H9 (cell line): ENCODE results near the gene TBCK. TPM values are rescaled to one million over a fixed set of nuclear protein-coding genes. Genes with fewer than 3 reads are reported as not detected.

ENCODE experiments used
- DNase-seq: peaks from one replicate; pipeline ENCODE4 v3.0.0-alpha.2; 2017
- H2AFZ ChIP-seq: one replicate; pipeline ENCODE4 v1.6.1; 2013; ENCODE audit warnings: mild to moderate bottlenecking, low read length, control low read depth, moderate library complexity
- H2AK5ac ChIP-seq: 2 replicates; pipeline ENCODE4 v1.6.1; 2013; ENCODE audit warnings: low read length, control low read depth, mixed read lengths; ENCODE audit not compliant: insufficient read length
- H2BK120ac ChIP-seq: one replicate; pipeline ENCODE4 v1.6.1; 2013; ENCODE audit warnings: low read depth, mild to moderate bottlenecking, low read length, control low read depth, inconsistent platforms; ENCODE audit not compliant: poor library complexity, severe bottlenecking
- H2BK12ac ChIP-seq: 2 replicates; pipeline ENCODE4 v1.6.1; 2013; ENCODE audit warnings: low read length, control low read depth, mixed read lengths, low read depth; ENCODE audit not compliant: insufficient read length
- H2BK15ac ChIP-seq: 2 replicates; pipeline ENCODE4 v1.6.1; 2013; ENCODE audit warnings: low read depth, low read length, control low read depth
- H2BK20ac ChIP-seq: one replicate; pipeline ENCODE4 v1.6.1; 2013; ENCODE audit warnings: low read depth, mild to moderate bottlenecking, low read length, control low read depth, inconsistent platforms; ENCODE audit not compliant: poor library complexity, severe bottlenecking
- H2BK5ac ChIP-seq: 2 replicates; pipeline ENCODE4 v1.6.1; 2013; ENCODE audit warnings: low read length, control low read depth, mixed read lengths; ENCODE audit not compliant: insufficient read length
- H3K14ac ChIP-seq: 2 replicates; pipeline ENCODE4 v1.6.1; 2013; ENCODE audit warnings: low read length, control low read depth; ENCODE audit not compliant: insufficient read depth
- H3K18ac ChIP-seq: 2 replicates; pipeline ENCODE4 v1.6.1; 2013; ENCODE audit warnings: low read depth, mild to moderate bottlenecking, mixed read lengths, low read length, control low read depth; ENCODE audit not compliant: insufficient read length
- H3K23ac ChIP-seq: 2 replicates; pipeline ENCODE4 v1.6.1; 2013; ENCODE audit warnings: low read length, control low read depth, mixed read lengths, low read depth; ENCODE audit not compliant: insufficient read length
- H3K23me2 ChIP-seq: 2 replicates; pipeline ENCODE4 v1.6.1; 2013; ENCODE audit warnings: low read depth, mild to moderate bottlenecking, mixed read lengths, low read length, control low read depth; ENCODE audit not compliant: insufficient read length, poor library complexity, severe bottlenecking
- H3K27ac ChIP-seq: 2 replicates; pipeline ENCODE4 v1.5.1; 2013; ENCODE audit warnings: low read length, control low read depth, mixed read lengths, low read depth; ENCODE audit not compliant: insufficient read length
- H3K27me3 ChIP-seq: 2 replicates; pipeline ENCODE4 v1.6.1; 2013; ENCODE audit warnings: low read length, control low read depth, inconsistent platforms; ENCODE audit not compliant: insufficient read depth
- H3K4ac ChIP-seq: 2 replicates; pipeline ENCODE4 v1.6.1; 2013; ENCODE audit warnings: low read depth, mild to moderate bottlenecking, control low read depth, inconsistent platforms, low read length, moderate library complexity
- H3K4me1 ChIP-seq: 2 replicates; pipeline ENCODE4 v1.6.1; 2013; ENCODE audit warnings: low read length, control low read depth, inconsistent platforms; ENCODE audit not compliant: insufficient read depth
- H3K4me2 ChIP-seq: 2 replicates; pipeline ENCODE4 v1.6.1; 2013; ENCODE audit warnings: low read length, control low read depth, mixed read lengths; ENCODE audit not compliant: insufficient read length, insufficient read depth
- H3K56ac ChIP-seq: 2 replicates; pipeline ENCODE4 v1.6.1; 2013; ENCODE audit warnings: low read depth, mild to moderate bottlenecking, mixed read lengths, low read length, control low read depth; ENCODE audit not compliant: insufficient read length
- H3K79me1 ChIP-seq: 2 replicates; pipeline ENCODE4 v1.6.1; 2013; ENCODE audit warnings: low read depth, mild to moderate bottlenecking, moderate library complexity, low read length, control low read depth, inconsistent platforms; ENCODE audit not compliant: insufficient read depth, poor library complexity, severe bottlenecking
- H3K79me2 ChIP-seq: 2 replicates; pipeline ENCODE4 v1.6.1; 2013; ENCODE audit warnings: low read length, control low read depth, inconsistent platforms; ENCODE audit not compliant: insufficient read depth
- H3K9ac ChIP-seq: 2 replicates; pipeline ENCODE4 v1.6.1; 2013; ENCODE audit warnings: low read length, control low read depth, mixed read lengths; ENCODE audit not compliant: insufficient read length; ENCODE audit errors: extremely low read depth
- H3K9me3 ChIP-seq: one replicate; pipeline ENCODE4 v1.6.1; 2013; ENCODE audit warnings: low read depth, low read length, inconsistent platforms; ENCODE audit not compliant: control insufficient read depth
- H3T11ph ChIP-seq: one replicate; pipeline ENCODE4 v1.6.1; 2013; ENCODE audit warnings: mild to moderate bottlenecking, low read length, control low read depth, inconsistent platforms
- H4K20me1 ChIP-seq: one replicate; pipeline ENCODE4 v1.6.1; 2013; ENCODE audit not compliant: control insufficient read depth, insufficient read length, insufficient read depth
- H4K5ac ChIP-seq: 2 replicates; pipeline ENCODE4 v1.6.1; 2013; ENCODE audit warnings: low read depth, mild to moderate bottlenecking, mixed read lengths, low read length, control low read depth; ENCODE audit not compliant: insufficient read length
- H4K8ac ChIP-seq: replicated peaks from 2 replicates; pipeline ENCODE4 v1.6.1; 2013; ENCODE audit warnings: low read length, control low read depth, mixed read lengths, low read depth; ENCODE audit not compliant: insufficient read length
- H4K91ac ChIP-seq: 2 replicates; pipeline ENCODE4 v1.6.1; 2013; ENCODE audit warnings: low read depth, mild to moderate bottlenecking, moderate library complexity, mixed read lengths, low read length, control low read depth; ENCODE audit not compliant: insufficient read length
- H3K27ac Mint-ChIP-seq, 3 experiments: 2 replicates in 2 of 3; 3 replicates in 1 of 3; pipeline ENCODE4 v1.8.0; 2020 to 2021; ENCODE audit warnings: mixed read lengths in 3 of 3, mild to moderate bottlenecking in 1 of 3, moderate library complexity in 1 of 3
- H3K27me3 Mint-ChIP-seq: 2 replicates; pipeline ENCODE4 v1.8.0; 2021; ENCODE audit warnings: low read depth, mild to moderate bottlenecking, moderate library complexity, mixed read lengths
- H3K36me3 Mint-ChIP-seq, 3 experiments: 2 replicates in 2 of 3; 3 replicates in 1 of 3; pipeline ENCODE4 v1.8.0; 2020 to 2021; ENCODE audit warnings: low read depth in 3 of 3, mixed read lengths in 3 of 3; ENCODE audit not compliant: insufficient read depth in 1 of 3
- H3K4me1 Mint-ChIP-seq, 2 experiments: 2 replicates each; pipeline ENCODE4 v1.8.0; 2020; ENCODE audit warnings: mixed read lengths in 2 of 2
- H3K4me3 Mint-ChIP-seq, 2 experiments: 2 replicates in 1 of 2; 3 replicates in 1 of 2; pipeline ENCODE4 v1.8.0; 2020 to 2021; ENCODE audit warnings: mild to moderate bottlenecking in 2 of 2, mixed read lengths in 2 of 2, moderate library complexity in 1 of 2
- H3K9me3 Mint-ChIP-seq, 2 experiments: 2 replicates in 1 of 2; 3 replicates in 1 of 2; pipeline ENCODE4 v1.8.0; 2020; ENCODE audit warnings: mild to moderate bottlenecking in 2 of 2, mixed read lengths in 2 of 2, moderate library complexity in 1 of 2
- CTCF ChIP-seq: fragments of 200-600 bp; sonication (generic); conservative IDR thresholded peaks from 3 replicates; pipeline ENCODE4 v1.8.0; 2021; ENCODE audit warnings: antibody characterized with exemption, mild to moderate bottlenecking
- WGBS: extraction: QIAGEN DNeasy Blood & Tissue Kit; methylation state at CpG from one replicate; pipeline ENCODE4 v1.1.7; 2013; ENCODE audit warnings: missing lambda C conversion rate, low lambda C conversion rate, mixed read lengths; ENCODE audit not compliant: insufficient read length; ENCODE audit errors: extremely low coverage; 5-methylcytosine and 5-hydroxymethylcytosine counted together
- long read RNA-seq: library from polyadenylated mRNA; unstranded; transcript quantifications from one replicate; pipeline ENCODE4 v2.0.0, GENCODE V29; 2020
- total RNA-seq: library from RNA; stranded (reverse); gene quantifications from 2 replicates; pipeline ENCODE4 v1.2.1, GENCODE V29; 2021

TBCK gene
- total RNA-seq = 22.1 and 23.4 TPM in 2 replicates
- long read RNA-seq, transcript TBCK-204 (26 exons, 3,047 nt) = major isoform, 16 of 33 reads
- long read RNA-seq, partial matches to known transcripts = 9 of 33 reads
- long read RNA-seq, other reads (novel, unspliced or antisense) = 8 of 33 reads

- Histone ChIP-seq H4K5ac (peak within 1 kb of the TSS; percentile 97), H3K23ac (no peak within 1 kb of the TSS), H3T11ph (no peak within 1 kb of the TSS), H2BK12ac (peak within 1 kb of the TSS; percentile 15), H3K79me2 (peaks cover 13% of the 10 kb centered on the region; the same call in 1 of the 2 replicates), H3K27ac (peak within 1 kb of the TSS; percentile 63), H4K8ac (peak within 1 kb of the TSS; percentile 52), H3K18ac (peak within 1 kb of the TSS; percentile 96), H2BK120ac (peak within 1 kb of the TSS; percentile 97), H4K91ac (no peak within 1 kb of the TSS), H2BK20ac (no peak within 1 kb of the TSS), H3K9me3 (no peaks in the 10 kb centered on the region), H4K20me1 (no peaks in the 10 kb centered on the region), H3K4ac (no peak within 1 kb of the TSS; the same call in 1 of the 2 replicates), H3K9ac (peak within 1 kb of the TSS; percentile 98), H3K4me2 (peak within 1 kb of the TSS; percentile 93), H3K23me2 (peaks cover 5% of the 10 kb centered on the region), H3K56ac (peak within 1 kb of the TSS; percentile 5), H3K14ac (peak within 1 kb of the TSS; percentile 98), H2BK15ac (no peak within 1 kb of the TSS), H3K4me1 (no peaks in the 10 kb centered on the region), H2AFZ (peak within 1 kb of the TSS; percentile 92), H2AK5ac (no peak within 1 kb of the TSS), H3K79me1 (peaks cover 3% of the 10 kb centered on the region), H3K27me3 (no peaks in the 10 kb centered on the region), H2BK5ac (peak within 1 kb of the TSS; percentile 73)
- Mint-ChIP-seq H3K36me3 (peaks cover 13 to 14% (median 14%) of the 10 kb centered on the region in 3 experiments; a peak in 6 of 7 replicates), H3K9me3 (peaks cover 12% of the 10 kb centered on the region in 2 experiments; a peak in 4 of 5 replicates), H3K4me3 (no peak within 1 kb of the TSS), H3K27ac (0 out of 7 replicates have a peak within 1 kb of the TSS, but pooled peaks of 1 of the 3 experiments have one; percentile 21), H3K27me3 (no peaks in the 10 kb centered on the region), H3K4me1 (peaks cover 4 to 8% of the 10 kb centered on the region in 2 experiments)
- WGBS = no CpG with 5 or more reads among the region's 44 CpGs
- peak; percentile 87 for DNase-seq
- no peak for TF ChIP-seq CTCF
Observed at GRCh38 chr4:106315968-106316772, at the start of gene TBCK, which contains the start of gene AIMP1. Gene TBCK (minus strand): TSS chr4:106316209. CDS start chr4:106308960, 7,249 bp downstream. Gene AIMP1 (plus strand): TSS chr4:106316550. CDS start chr4:106325010, 8,460 bp downstream.
